Peyer's patch (tissue), 4 donors: ENCODE results near the gene DDX47.

ENCODE experiments used
- POLR2A ChIP-seq, 2 donors: fragments of 450-650 bp; IDR thresholded peaks; one replicate each; pipeline ENCODE4 v1.5.1; 2017; ENCODE audit warnings: antibody characterized with exemption in 2 of 2, mild to moderate bottlenecking in 2 of 2, moderate library complexity in 2 of 2
- TF ChIP-seq, protein P1 (sequence below), 6 experiments: fragments of 450-650 bp in 4 of 6; fragments of 200-600 bp in 2 of 6; sonication (generic) in 1 of 6; IDR thresholded peaks; one replicate each; pipeline ENCODE4 v1.5.1; 2017 to 2019; ENCODE audit warnings: antibody characterized with exemption in 6 of 6, mild to moderate bottlenecking in 3 of 6, moderate library complexity in 1 of 6

DNA sequence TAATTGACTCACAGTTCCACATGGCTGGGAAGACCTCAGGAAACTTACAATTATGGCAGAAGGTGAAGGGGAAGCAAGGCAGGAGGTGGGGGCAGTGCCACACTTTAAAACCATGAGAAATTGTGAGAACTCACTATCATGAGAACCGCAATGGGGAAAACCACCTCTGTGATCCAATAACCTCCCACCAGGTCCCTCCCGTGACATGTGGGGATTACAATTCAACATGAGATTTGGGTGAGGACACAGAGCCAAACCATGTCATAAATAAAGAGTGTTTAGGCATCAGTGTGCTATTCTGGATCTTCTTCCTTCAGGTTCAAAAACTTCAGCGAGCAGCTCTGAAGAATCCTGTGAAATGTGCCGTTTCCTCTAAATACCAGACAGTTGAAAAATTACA, 9.7 kb downstream of the DDX47 start:
- TF ChIP-seq, protein P1, sequence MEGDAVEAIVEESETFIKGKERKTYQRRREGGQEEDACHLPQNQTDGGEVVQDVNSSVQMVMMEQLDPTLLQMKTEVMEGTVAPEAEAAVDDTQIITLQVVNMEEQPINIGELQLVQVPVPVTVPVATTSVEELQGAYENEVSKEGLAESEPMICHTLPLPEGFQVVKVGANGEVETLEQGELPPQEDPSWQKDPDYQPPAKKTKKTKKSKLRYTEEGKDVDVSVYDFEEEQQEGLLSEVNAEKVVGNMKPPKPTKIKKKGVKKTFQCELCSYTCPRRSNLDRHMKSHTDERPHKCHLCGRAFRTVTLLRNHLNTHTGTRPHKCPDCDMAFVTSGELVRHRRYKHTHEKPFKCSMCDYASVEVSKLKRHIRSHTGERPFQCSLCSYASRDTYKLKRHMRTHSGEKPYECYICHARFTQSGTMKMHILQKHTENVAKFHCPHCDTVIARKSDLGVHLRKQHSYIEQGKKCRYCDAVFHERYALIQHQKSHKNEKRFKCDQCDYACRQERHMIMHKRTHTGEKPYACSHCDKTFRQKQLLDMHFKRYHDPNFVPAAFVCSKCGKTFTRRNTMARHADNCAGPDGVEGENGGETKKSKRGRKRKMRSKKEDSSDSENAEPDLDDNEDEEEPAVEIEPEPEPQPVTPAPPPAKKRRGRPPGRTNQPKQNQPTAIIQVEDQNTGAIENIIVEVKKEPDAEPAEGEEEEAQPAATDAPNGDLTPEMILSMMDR (IDR thresholded peaks at IDR 0.05): no peak
- no peak for TF ChIP-seq POLR2A (IDR thresholded peaks at IDR 0.05)
